Hepatocyte (in vitro differentiated cells): ENCODE results near the gene ANO4.

Experiments
- EZH2 ChIP-seq: fragments of 200-600 bp; sonication (generic); IDR thresholded peaks from 2 replicates; pipeline ENCODE4 v1.6.1; 2016; ENCODE audit warnings: antibody characterized with exemption, mild to moderate bottlenecking, borderline replicate concordance
- EZH2phosphoT487 ChIP-seq: fragments of 200-600 bp; sonication (generic); IDR thresholded peaks from one replicate; pipeline ENCODE4 v1.6.1; 2018; ENCODE audit warnings: antibody characterized with exemption, mild to moderate bottlenecking, low read depth, moderate library complexity; ENCODE audit not compliant: unreplicated experiment, severe bottlenecking
- TF ChIP-seq, protein P1 (sequence below): fragments of 200-600 bp; sonication (generic); IDR thresholded peaks from 2 replicates; pipeline ENCODE4 v1.5.1; 2016; ENCODE audit warnings: antibody characterized with exemption, mild to moderate bottlenecking; ENCODE audit not compliant: poor library complexity

GRCh38 chr12:101172316-101172715, 377.7 kb downstream of the ANO4 start:
- TF ChIP-seq, protein P1, sequence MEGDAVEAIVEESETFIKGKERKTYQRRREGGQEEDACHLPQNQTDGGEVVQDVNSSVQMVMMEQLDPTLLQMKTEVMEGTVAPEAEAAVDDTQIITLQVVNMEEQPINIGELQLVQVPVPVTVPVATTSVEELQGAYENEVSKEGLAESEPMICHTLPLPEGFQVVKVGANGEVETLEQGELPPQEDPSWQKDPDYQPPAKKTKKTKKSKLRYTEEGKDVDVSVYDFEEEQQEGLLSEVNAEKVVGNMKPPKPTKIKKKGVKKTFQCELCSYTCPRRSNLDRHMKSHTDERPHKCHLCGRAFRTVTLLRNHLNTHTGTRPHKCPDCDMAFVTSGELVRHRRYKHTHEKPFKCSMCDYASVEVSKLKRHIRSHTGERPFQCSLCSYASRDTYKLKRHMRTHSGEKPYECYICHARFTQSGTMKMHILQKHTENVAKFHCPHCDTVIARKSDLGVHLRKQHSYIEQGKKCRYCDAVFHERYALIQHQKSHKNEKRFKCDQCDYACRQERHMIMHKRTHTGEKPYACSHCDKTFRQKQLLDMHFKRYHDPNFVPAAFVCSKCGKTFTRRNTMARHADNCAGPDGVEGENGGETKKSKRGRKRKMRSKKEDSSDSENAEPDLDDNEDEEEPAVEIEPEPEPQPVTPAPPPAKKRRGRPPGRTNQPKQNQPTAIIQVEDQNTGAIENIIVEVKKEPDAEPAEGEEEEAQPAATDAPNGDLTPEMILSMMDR = no peak
- no peak for TF ChIP-seq EZH2
- TF ChIP-seq EZH2phosphoT487 = no peak
